GM12873 (cell line): Measurements from ENCODE around the gene LAG3.

ENCODE experiments used
- CTCF ChIP-seq: IDR thresholded peaks from 2 replicates; pipeline ENCODE4 v1.5.1; 2012; ENCODE audit warnings: low read depth, mild to moderate bottlenecking, moderate library complexity, low read length, control low read depth; ENCODE audit not compliant: insufficient read depth; ENCODE audit errors: missing control alignments

Gene LAG3

GRCh38 chr12:6783828-6784227 lies 11.5 kb downstream of the LAG3 start:
- TF ChIP-seq CTCF: no peak

GRCh38 chr12:6784296-6784695 lies 12.0 kb downstream of the LAG3 start:
- TF ChIP-seq CTCF: no peak

- TF ChIP-seq CTCF: no peak
Measured at GRCh38 chr12:6784761-6785160, 12.4 kb downstream of the LAG3 start.

GRCh38 chr12:6786416-6787094 lies 14.2 kb downstream of the LAG3 start:
- TF ChIP-seq CTCF: no peak

GRCh38 chr12:6787309-6787708 lies 15.0 kb downstream of the LAG3 start:
- TF ChIP-seq CTCF: no peak

GRCh38 chr12:6788972-6789924 lies 16.9 kb downstream of the LAG3 start, which contains the start of gene CD4:
Gene CD4, plus strand, starts transcription at chr12:6789528. Its CDS starts 10,611 bp downstream, at chr12:6800139.
- TF ChIP-seq CTCF: no peak

- no peak for TF ChIP-seq CTCF
Measured at GRCh38 chr12:6790496-6791150, 18.3 kb downstream of the LAG3 start.
